Left colon (tissue), 2 donors: ENCODE data around the gene TMEM239. TPM values are rescaled to one million over a fixed set of nuclear protein-coding genes. Genes with fewer than 3 reads are reported as not detected.
"Not testable (repeated sequence)": the region's sequence is repeated elsewhere in the genome, so short reads cannot be mapped to it uniquely, and the experiment has no call there.

Experiments used
- ATAC-seq: fragments of 200-7000 bp; cut with Tn5 transposase; one replicate; pipeline ENCODE4 v1.9.1; 2020; ENCODE audit warnings: mild to moderate bottlenecking, moderate library complexity
- DNase-seq, 2 donors: peaks; one replicate each; pipeline ENCODE4 v3.0.0-alpha.2; 2020
- intact Hi-C, 2 donors: fragments of 100-400 bp; cut with DNase I in 1 of 2; cut with micrococcal nuclease in 1 of 2; formaldehyde crosslinking; loops; one replicate each; pipeline versions ENCODE4 v1.11.2 to v1.14.0; 2022; cut with DNase I, micrococcal nuclease
- long read RNA-seq: library from polyadenylated mRNA; unstranded; transcript quantifications from one replicate; pipeline ENCODE4 v2.0.0, GENCODE V29; 2021
- total RNA-seq, 2 donors: library from RNA; stranded (reverse); fragmentation: NEBNext Ultra II Directional; extraction: Animal tissue kit (Norgen Biotek cat#: 25700); gene quantifications; one replicate each; pipeline ENCODE4 v1.2.1, GENCODE V29; 2021
- donor health status: DM: no; HTN: no; CAD: no.
- donor health status: DM: yes; HTN: yes; CAD: no.

The TMEM239 gene
- total RNA-seq = not detected
- long read RNA-seq = 0 reads

GRCh38 chr20:2816030-2816582 is at the start of gene TMEM239:
Gene TMEM239 (plus strand): TSS chr20:2816364. CDS start chr20:2816555, 191 bp downstream.
- intact Hi-C loops = no loop called here

GRCh38 chr20:2767768-2768631 is 48.2 kb upstream of the TMEM239 start:
- intact Hi-C loops = no loop called here
- ATAC-seq = no peak
- DNase-seq = no peak

More at GRCh38 chr20:2816030-2816582, at the start of gene TMEM239:
- DNase-seq (no peak), ATAC-seq (no peak)

GRCh38 chr20:2768632-2769015 is 47.5 kb upstream of the TMEM239 start:
- no peak for ATAC-seq
- DNase-seq = no peak
- intact Hi-C loops = no loop called here

- intact Hi-C loops, ATAC-seq, DNase-seq: not testable (repeated sequence)
Measured at GRCh38 chr20:2770091-2770490, 46.1 kb upstream of the TMEM239 start.

GRCh38 chr20:2771631-2772080 is 44.5 kb upstream of the TMEM239 start:
- intact Hi-C loops = no loop called here
- ATAC-seq (no peak), DNase-seq (no peak)

- intact Hi-C loops = no loop called here
- DNase-seq (no peak), ATAC-seq (no peak)
Measured at GRCh38 chr20:2773812-2774211, 42.4 kb upstream of the TMEM239 start.

GRCh38 chr20:2775139-2775538 is 41.0 kb upstream of the TMEM239 start:
- intact Hi-C loops = no loop called here
- no peak for DNase-seq
- no peak for ATAC-seq

GRCh38 chr20:2778602-2779321 is 37.4 kb upstream of the TMEM239 start:
- DNase-seq = no peak
- intact Hi-C loops = no loop called here
- no peak for ATAC-seq

GRCh38 chr20:2780948-2781347 is 35.2 kb upstream of the TMEM239 start:
- DNase-seq (no peak), ATAC-seq (no peak)
- intact Hi-C loops = no loop called here

GRCh38 chr20:2783908-2784566 is 32.1 kb upstream of the TMEM239 start:
- DNase-seq (no peak), ATAC-seq (no peak)
- intact Hi-C loops = no loop called here

GRCh38 chr20:2793471-2793870 is 22.7 kb upstream of the TMEM239 start:
- no peak for ATAC-seq
- intact Hi-C loops = no loop called here

GRCh38 chr20:2794202-2794748 is 21.9 kb upstream of the TMEM239 start:
- ATAC-seq (no peak), DNase-seq (no peak)
- intact Hi-C loops = no loop called here

More at GRCh38 chr20:2793471-2793870, 22.7 kb upstream of the TMEM239 start:
- no peak for DNase-seq

GRCh38 chr20:2794866-2795447 is 21.2 kb upstream of the TMEM239 start:
- intact Hi-C loops = no loop called here
- ATAC-seq = no peak
- DNase-seq = no peak

GRCh38 chr20:2795451-2795850 is 20.7 kb upstream of the TMEM239 start:
- ATAC-seq = no peak
- intact Hi-C loops = no loop called here
- no peak for DNase-seq

GRCh38 chr20:2796011-2796660 is 20.0 kb upstream of the TMEM239 start:
- intact Hi-C loops = no loop called here
- DNase-seq (no peak), ATAC-seq (no peak)

- ATAC-seq (no peak), DNase-seq (no peak)
- intact Hi-C loops = no loop called here
Measured at GRCh38 chr20:2797136-2797983, 18.8 kb upstream of the TMEM239 start.

- no peak for ATAC-seq
- no peak for DNase-seq
- intact Hi-C loops = no loop called here
Measured at GRCh38 chr20:2798095-2798805, 17.9 kb upstream of the TMEM239 start.
